ENCODE data around the gene TET1.

The TET1 gene

DNA sequence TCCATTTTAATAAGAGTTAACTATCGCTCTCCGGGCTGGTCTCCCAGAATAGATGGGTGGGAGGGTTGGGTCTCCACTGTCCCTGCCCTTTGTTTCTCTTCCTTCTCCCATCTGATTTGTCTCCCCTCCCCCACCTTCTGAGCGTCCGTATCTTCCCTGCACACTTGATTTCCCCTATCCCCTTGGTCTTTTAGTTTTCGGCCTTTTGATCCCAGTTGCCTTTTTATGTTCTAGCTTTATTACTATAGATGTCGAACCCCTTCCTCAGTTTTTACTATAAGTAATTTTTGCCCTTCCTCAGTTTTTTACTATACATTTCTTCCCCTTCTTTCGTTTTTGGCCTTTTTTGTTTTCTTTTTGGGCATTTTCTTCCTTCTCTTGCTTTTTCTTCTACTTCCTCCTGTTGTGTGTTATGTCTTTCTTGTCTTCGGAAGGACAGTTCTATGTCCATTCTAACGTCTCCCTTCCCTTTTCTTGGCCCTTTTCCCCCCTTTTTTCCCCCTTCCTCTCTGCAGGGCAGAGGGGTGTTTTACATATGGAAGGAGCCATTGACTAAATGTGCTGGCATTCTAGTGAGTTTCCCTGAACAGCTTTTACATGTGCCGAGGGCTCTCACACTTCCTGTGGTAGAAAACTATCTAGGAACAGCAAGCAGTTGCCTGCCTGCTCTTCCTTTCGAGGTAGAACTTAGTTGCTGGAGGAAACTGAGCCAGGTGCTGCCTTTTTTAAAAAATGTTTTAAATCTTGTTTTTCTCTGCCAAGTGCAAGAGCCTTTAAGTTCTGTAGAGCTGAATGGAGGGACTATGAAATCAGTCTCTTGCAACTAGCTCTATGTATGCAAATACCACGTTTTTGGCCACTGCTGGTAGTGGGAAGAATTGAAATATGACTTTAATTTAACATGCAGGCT, 2.8 kb downstream of the TET1 start:
- peak in 1 of 2 experiments; percentile 16 for DNase-seq (ENCODE audit: low read depth in 1 of 2, low spot score in 1 of 2)
- TF ChIP-seq POLR2AphosphoS5 (IDR thresholded peaks at IDR 0.05; ENCODE audit: low read depth), result no peak
- no peak for TF ChIP-seq SPI1 (IDR thresholded peaks at IDR 0.05; ENCODE audit: borderline replicate concordance, low read depth)
- no peak for TF ChIP-seq GABPA (IDR thresholded peaks at IDR 0.05; ENCODE audit: low read depth)
- TF ChIP-seq, protein P1, sequence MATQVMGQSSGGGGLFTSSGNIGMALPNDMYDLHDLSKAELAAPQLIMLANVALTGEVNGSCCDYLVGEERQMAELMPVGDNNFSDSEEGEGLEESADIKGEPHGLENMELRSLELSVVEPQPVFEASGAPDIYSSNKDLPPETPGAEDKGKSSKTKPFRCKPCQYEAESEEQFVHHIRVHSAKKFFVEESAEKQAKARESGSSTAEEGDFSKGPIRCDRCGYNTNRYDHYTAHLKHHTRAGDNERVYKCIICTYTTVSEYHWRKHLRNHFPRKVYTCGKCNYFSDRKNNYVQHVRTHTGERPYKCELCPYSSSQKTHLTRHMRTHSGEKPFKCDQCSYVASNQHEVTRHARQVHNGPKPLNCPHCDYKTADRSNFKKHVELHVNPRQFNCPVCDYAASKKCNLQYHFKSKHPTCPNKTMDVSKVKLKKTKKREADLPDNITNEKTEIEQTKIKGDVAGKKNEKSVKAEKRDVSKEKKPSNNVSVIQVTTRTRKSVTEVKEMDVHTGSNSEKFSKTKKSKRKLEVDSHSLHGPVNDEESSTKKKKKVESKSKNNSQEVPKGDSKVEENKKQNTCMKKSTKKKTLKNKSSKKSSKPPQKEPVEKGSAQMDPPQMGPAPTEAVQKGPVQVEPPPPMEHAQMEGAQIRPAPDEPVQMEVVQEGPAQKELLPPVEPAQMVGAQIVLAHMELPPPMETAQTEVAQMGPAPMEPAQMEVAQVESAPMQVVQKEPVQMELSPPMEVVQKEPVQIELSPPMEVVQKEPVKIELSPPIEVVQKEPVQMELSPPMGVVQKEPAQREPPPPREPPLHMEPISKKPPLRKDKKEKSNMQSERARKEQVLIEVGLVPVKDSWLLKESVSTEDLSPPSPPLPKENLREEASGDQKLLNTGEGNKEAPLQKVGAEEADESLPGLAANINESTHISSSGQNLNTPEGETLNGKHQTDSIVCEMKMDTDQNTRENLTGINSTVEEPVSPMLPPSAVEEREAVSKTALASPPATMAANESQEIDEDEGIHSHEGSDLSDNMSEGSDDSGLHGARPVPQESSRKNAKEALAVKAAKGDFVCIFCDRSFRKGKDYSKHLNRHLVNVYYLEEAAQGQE (IDR thresholded peaks at IDR 0.05; ENCODE audit: insufficient replicate concordance, low read depth), result no peak
- peaks cover 20% of the 10 kb centered on the region for H3K27me3 ChIP-seq (ENCODE audit: insufficient read depth, poor library complexity, severe bottlenecking)
- H3K4me3 ChIP-seq (replicated peaks; ENCODE audit: insufficient read depth, low read length), result no peak overlapping the region
- H3K27ac ChIP-seq (replicated peaks), result no peak overlapping the region

DNA sequence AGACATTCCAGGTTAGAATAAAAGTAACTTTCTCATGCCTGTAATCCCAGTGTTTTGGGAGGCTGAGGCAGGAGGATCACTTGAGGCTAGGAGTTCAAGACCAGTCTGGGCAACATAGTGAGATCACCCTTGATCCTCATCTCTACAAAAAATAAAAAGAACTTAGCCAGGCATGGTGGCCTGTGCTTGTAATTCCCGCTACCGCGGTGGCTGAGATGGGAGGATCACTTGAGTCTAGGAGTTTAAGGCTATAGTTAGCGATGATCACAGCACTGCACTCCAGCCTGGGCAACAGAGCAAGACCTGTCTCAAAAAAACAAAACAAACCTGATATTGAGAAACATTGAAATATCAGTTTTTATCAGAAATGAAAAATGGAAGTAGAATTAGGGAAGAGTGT, 4.6 kb downstream of the TET1 start:
- H3K27ac ChIP-seq (replicated peaks), result no peak overlapping the region

DNA sequence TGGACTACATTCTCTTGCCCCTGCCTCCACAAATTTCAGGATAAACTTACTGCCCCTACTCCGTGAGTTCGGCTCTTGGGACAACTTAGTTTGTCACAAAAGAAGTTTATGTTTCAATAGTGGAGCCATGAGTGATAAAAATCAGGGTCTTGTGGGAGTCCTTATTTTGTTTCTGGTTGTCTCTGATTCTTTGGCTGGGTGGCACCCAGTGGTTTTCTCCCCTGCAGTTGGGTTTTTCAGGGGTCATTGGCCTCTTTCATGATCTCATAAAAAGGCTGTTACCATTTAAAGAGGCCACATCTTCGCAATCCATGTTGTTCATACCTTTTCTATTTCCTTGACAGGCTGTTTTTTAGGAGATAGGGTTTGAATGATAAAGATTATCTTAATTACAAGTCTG, 5.5 kb downstream of the TET1 start:
- H3K27ac ChIP-seq (replicated peaks), result no peak overlapping the region
- no peak for TF ChIP-seq POLR2AphosphoS5 (IDR thresholded peaks at IDR 0.05; ENCODE audit: low read depth)
- TF ChIP-seq, protein P1 (IDR thresholded peaks at IDR 0.05; ENCODE audit: insufficient replicate concordance, low read depth), result no peak
- no peak for TF ChIP-seq SPI1 (IDR thresholded peaks at IDR 0.05; ENCODE audit: borderline replicate concordance, low read depth)
- no peak for TF ChIP-seq GABPA (IDR thresholded peaks at IDR 0.05; ENCODE audit: low read depth)
- TF ChIP-seq, protein P2, sequence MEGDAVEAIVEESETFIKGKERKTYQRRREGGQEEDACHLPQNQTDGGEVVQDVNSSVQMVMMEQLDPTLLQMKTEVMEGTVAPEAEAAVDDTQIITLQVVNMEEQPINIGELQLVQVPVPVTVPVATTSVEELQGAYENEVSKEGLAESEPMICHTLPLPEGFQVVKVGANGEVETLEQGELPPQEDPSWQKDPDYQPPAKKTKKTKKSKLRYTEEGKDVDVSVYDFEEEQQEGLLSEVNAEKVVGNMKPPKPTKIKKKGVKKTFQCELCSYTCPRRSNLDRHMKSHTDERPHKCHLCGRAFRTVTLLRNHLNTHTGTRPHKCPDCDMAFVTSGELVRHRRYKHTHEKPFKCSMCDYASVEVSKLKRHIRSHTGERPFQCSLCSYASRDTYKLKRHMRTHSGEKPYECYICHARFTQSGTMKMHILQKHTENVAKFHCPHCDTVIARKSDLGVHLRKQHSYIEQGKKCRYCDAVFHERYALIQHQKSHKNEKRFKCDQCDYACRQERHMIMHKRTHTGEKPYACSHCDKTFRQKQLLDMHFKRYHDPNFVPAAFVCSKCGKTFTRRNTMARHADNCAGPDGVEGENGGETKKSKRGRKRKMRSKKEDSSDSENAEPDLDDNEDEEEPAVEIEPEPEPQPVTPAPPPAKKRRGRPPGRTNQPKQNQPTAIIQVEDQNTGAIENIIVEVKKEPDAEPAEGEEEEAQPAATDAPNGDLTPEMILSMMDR (IDR thresholded peaks at IDR 0.05; ENCODE audit: insufficient read depth, low read length), result no peak

More for the DNA sequence above, 4.6 kb downstream of the TET1 start:
- no peak for DNase-seq (ENCODE audit: low read depth in 1 of 2, low spot score in 1 of 2)
- H3K4me3 ChIP-seq (replicated peaks; ENCODE audit: insufficient read depth, low read length), result no peak overlapping the region
- TF ChIP-seq POLR2AphosphoS5 (IDR thresholded peaks at IDR 0.05; ENCODE audit: low read depth) (no peak), SPI1 (IDR thresholded peaks at IDR 0.05; ENCODE audit: borderline replicate concordance, low read depth) (no peak), GABPA (IDR thresholded peaks at IDR 0.05; ENCODE audit: low read depth) (no peak)
- TF ChIP-seq, protein P2 (IDR thresholded peaks at IDR 0.05; ENCODE audit: insufficient read depth, low read length), result no peak
- TF ChIP-seq, protein P1 (IDR thresholded peaks at IDR 0.05; ENCODE audit: insufficient replicate concordance, low read depth), result no peak
- H3K27me3 ChIP-seq (ENCODE audit: insufficient read depth, poor library complexity, severe bottlenecking), result peaks cover 22% of the 10 kb centered on the region

More for the DNA sequence above, 5.5 kb downstream of the TET1 start:
- Histone ChIP-seq H3K27me3 (ENCODE audit: insufficient read depth, poor library complexity, severe bottlenecking) (peaks cover 22% of the 10 kb centered on the region), H3K4me3 (replicated peaks; ENCODE audit: insufficient read depth, low read length) (no peak overlapping the region)
- no peak for DNase-seq (ENCODE audit: low read depth in 1 of 2, low spot score in 1 of 2)

Measured in HL-60 (cell line).